ENCODE measurements around the gene HDGF. TPM values are rescaled to one million over a fixed set of nuclear protein-coding genes. Genes with fewer than 3 reads are reported as not detected.
"Not testable (repeated sequence)": the region's sequence is repeated elsewhere in the genome, so short reads cannot be mapped to it uniquely, and the experiment has no call there.

HDGF gene
- total and polyA plus RNA-seq, 9 of the 15 experiments (the other 6 are each of a cell fraction or from before 2014, with no cell fraction given), result 38.8 to 601 (median 400) TPM

DNA sequence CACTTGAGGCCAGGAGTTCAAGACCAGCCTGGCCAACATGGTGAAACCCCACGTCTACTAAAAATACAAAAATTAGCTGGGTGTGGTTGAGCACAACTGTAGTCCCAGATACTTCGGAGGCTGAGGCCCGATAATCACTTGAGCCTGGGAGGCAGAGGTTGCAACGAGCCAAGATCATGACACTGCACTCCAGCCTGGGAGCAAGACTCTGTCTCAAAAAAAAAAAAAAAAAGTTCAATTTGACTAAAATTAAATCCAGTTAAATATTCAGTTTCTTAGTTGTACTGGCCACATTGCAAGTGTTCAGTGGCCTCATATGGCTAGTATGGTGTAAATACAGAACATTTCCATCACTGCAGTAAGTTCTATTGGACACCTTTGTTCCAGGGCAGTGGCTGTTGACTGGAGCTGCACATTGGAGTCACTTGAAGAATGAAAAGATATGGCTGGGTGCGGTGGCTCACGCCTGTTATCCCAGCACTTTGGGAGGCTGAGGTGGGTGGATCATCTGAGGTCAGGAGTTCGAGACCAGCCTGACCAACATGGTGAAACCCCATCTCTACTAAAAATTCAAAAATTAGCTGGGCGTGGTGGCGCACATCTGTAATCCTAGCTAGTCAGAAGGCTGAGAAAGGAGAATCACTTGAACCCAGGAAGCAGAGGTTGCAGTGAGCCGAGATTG, 6.2 kb upstream of the HDGF start (continued):
- TF ChIP-seq EP300 (IDR thresholded peaks at IDR 0.05; ENCODE audit: low read length) (peak; percentile 48; the same call in 1 of the 2 replicates), TCF3 (CRISPR knock-in tag; IDR thresholded peaks at IDR 0.05) (peak; percentile 51), KDM1A (IDR thresholded peaks at IDR 0.05) (peak; percentile 19 to 74; a peak in 3 of 4 replicates), CREB1 (CRISPR knock-in tag; IDR thresholded peaks at IDR 0.05) (0 out of 2 replicates have a peak, but pooled peaks have one; percentile 23), SMARCE1 (IDR thresholded peaks at IDR 0.05) (peak; percentile 40; the same call in 1 of the 2 replicates), DPF2 (IDR thresholded peaks at IDR 0.05) (peak; percentile 83), CEBPB (tag; IDR thresholded peaks at IDR 0.05) (peak; percentile 86), ZNF766 (CRISPR knock-in tag; conservative IDR thresholded peaks at IDR 0.05) (0 out of 2 replicates have a peak, but pooled peaks have one; percentile 43), CBFA2T3 (IDR thresholded peaks at IDR 0.05) (peak; percentile 63), MAFF (IDR thresholded peaks at IDR 0.05; ENCODE audit: low read length) (0 out of 2 replicates have a peak, but pooled peaks have one; percentile 38), POLR3A (IDR thresholded peaks at IDR 0.05; ENCODE audit: borderline replicate concordance, extremely low read depth, insufficient read depth, insufficient read length) (peak; percentile 26), CXXC5 (CRISPR knock-in tag; IDR thresholded peaks at IDR 0.05) (peak; percentile 24; the same call in 1 of the 2 replicates), ZNF263 (CRISPR knock-in tag; IDR thresholded peaks at IDR 0.05; ENCODE audit: borderline replicate concordance) (peak; percentile 50; the same call in 1 of the 2 replicates), MAFK (IDR thresholded peaks at IDR 0.05; ENCODE audit: low read length) (peak; percentile 33; the same call in 1 of the 2 replicates), TRIM28 (IDR thresholded peaks at IDR 0.05) (peak; percentile 29; the same call in 1 of the 2 replicates), ADNP (tag; IDR thresholded peaks at IDR 0.05) (peak; percentile 54), SMARCA4 (IDR thresholded peaks at IDR 0.05) (peak; percentile 67; the same call in 1 of the 2 replicates), TRIM24 (IDR thresholded peaks at IDR 0.05) (peak in 1 of 2 experiments; percentile 3; a peak in 1 of 4 replicates), NFE2 (IDR thresholded peaks at IDR 0.05; ENCODE audit: low read depth) (peak; percentile 75)
- TF ChIP-seq, protein P1, sequence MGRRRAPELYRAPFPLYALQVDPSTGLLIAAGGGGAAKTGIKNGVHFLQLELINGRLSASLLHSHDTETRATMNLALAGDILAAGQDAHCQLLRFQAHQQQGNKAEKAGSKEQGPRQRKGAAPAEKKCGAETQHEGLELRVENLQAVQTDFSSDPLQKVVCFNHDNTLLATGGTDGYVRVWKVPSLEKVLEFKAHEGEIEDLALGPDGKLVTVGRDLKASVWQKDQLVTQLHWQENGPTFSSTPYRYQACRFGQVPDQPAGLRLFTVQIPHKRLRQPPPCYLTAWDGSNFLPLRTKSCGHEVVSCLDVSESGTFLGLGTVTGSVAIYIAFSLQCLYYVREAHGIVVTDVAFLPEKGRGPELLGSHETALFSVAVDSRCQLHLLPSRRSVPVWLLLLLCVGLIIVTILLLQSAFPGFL (CRISPR knock-in tag; IDR thresholded peaks at IDR 0.05), result 0 out of 2 replicates have a peak, but pooled peaks have one; percentile 45
- TF ChIP-seq CREB1 (IDR thresholded peaks at IDR 0.05), result not testable (repeated sequence)

All from K562 (cell line).